ENCODE measurements around the gene YPEL2. TPM values are rescaled to one million over a fixed set of nuclear protein-coding genes. Genes with fewer than 3 reads are reported as not detected.

YPEL2 gene
- total RNA-seq, 5 donors from 2014 or later (not counting 1 experiment from before 2014, with no cell fraction given) = 29.7 to 58.5 (median 52.0) TPM

DNA sequence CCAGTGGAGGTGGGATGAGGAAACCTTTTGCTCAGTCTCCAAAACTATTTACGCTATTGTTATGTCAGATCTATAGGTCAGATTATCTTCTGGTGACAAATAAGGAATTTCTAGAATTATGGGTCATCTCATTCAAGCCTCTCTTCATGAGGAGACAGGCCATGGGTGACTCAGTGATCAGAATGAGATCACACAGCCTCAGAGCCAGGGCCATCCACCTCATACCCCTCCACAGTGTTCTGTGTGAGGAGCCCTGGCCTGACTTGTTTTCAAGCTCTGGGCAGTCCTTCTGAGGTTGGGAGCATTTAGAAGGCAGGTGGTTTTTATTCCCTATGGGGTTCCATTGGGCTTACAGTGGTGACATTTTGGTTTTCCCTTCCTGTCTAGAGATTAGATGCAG lies 26.5 kb downstream of the YPEL2 start:
- ATAC-seq (replicated peaks in 1 of 4) = no peak
- no CpG with 5 or more reads among the region's 1 CpG for WGBS (ENCODE audit: insufficient coverage)
- Mint-ChIP-seq H3K36me3 (peaks cover 55% of the 10 kb centered on the region), H3K27ac (peak overlapping the region; percentile 38 to 92), H3K27me3 (no peaks in the 10 kb centered on the region), H3K4me3 (peak overlapping the region in 1 of 3 donors; percentile 76), H3K9me3 (peaks cover 0 to 4% (median 0%) of the 10 kb centered on the region in 3 donors), H3K4me1 (peaks cover 81 to 88% (median 85%) of the 10 kb centered on the region in 3 donors)
- ChIA-PET POLR2A (no interaction called here), CTCF (no interaction called here)
- Histone ChIP-seq H3K27ac (ENCODE audit: low read length) (no peak overlapping the region), H3K27me3 (replicated peaks in 1 of 2; ENCODE audit: control insufficient read depth in 2 of 2, extremely low read depth in 1 of 2, insufficient read depth in 2 of 2, low read length in 1 of 2) (no peaks in the 10 kb centered on the region), H3K4me3 (ENCODE audit: control insufficient read depth in 1 of 2, extremely low read depth in 1 of 2, low read length in 1 of 2) (no peak overlapping the region), H3K4me1 (ENCODE audit: control insufficient read depth in 1 of 2, extremely low read depth in 1 of 2, insufficient read depth in 2 of 2, low read length in 2 of 2) (peaks cover 32 to 46% of the 10 kb centered on the region in 2 experiments), H3K9me3 (no peaks in the 10 kb centered on the region), H3K36me3 (ENCODE audit: control insufficient read depth in 2 of 2, extremely low read depth in 1 of 2, insufficient read depth in 1 of 2, low read length in 1 of 2) (peaks cover 0 to 24% of the 10 kb centered on the region in 2 donors)
- DNase-seq = no peak

DNA sequence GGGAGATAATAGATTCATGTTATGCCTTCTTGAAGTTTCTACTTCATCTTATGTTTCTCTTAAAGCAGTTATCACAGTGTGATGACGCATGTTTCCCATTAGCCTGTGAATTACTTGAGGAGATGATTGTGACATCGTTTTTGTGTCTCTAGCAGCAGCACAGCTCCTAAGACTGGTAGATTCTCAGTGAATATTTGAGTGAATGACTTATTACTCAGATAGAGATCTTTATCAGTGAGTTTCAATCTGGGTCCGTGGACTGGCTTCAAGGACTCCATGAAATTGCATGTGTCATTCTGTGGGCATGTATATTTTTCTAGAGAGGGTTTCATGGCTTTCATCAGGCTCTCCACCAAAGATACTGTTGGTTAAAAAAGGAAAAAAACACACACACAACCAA lies 29.9 kb downstream of the YPEL2 start:
- H3K27ac Mint-ChIP-seq = peak overlapping the region; percentile 98
- no peak for DNase-seq
- CTCF ChIA-PET = no interaction called here
- WGBS (ENCODE audit: insufficient coverage) = no CpG with 5 or more reads among the region's 3 CpGs
- H3K9me3 ChIP-seq = no peaks in the 10 kb centered on the region
- no peaks in the 10 kb centered on the region for H3K27me3 Mint-ChIP-seq
- peaks cover 0 to 3% of the 10 kb centered on the region in 2 donors for H3K36me3 ChIP-seq (ENCODE audit: control insufficient read depth in 2 of 2, extremely low read depth in 1 of 2, insufficient read depth in 1 of 2, low read length in 1 of 2)
- H3K4me3 Mint-ChIP-seq = peak overlapping the region; percentile 66 to 81 (median 76)
- no peak for ATAC-seq (replicated peaks in 1 of 4)
- H3K27ac ChIP-seq (ENCODE audit: low read length) = peak overlapping the region; percentile 33
- H3K4me1 ChIP-seq (ENCODE audit: control insufficient read depth in 1 of 2, extremely low read depth in 1 of 2, insufficient read depth in 2 of 2, low read length in 2 of 2) = peaks cover 53 to 69% of the 10 kb centered on the region in 2 experiments
- H3K36me3 Mint-ChIP-seq = peaks cover 29% of the 10 kb centered on the region
- POLR2A ChIA-PET = interaction anchor here in 1 of 2 donors (0.8 kb wide), 1 partner anchor 141 kb away, joined by 3 read pairs; no protein-coding TSS in a partner anchor
- H3K9me3 Mint-ChIP-seq = no peaks in the 10 kb centered on the region
- no peaks in the 10 kb centered on the region for H3K27me3 ChIP-seq (replicated peaks in 1 of 2; ENCODE audit: control insufficient read depth in 2 of 2, extremely low read depth in 1 of 2, insufficient read depth in 2 of 2, low read length in 1 of 2)
- peaks cover 88 to 90% (median 88%) of the 10 kb centered on the region in 3 donors for H3K4me1 Mint-ChIP-seq
- H3K4me3 ChIP-seq (ENCODE audit: control insufficient read depth in 1 of 2, extremely low read depth in 1 of 2, low read length in 1 of 2) = no peak overlapping the region

DNA sequence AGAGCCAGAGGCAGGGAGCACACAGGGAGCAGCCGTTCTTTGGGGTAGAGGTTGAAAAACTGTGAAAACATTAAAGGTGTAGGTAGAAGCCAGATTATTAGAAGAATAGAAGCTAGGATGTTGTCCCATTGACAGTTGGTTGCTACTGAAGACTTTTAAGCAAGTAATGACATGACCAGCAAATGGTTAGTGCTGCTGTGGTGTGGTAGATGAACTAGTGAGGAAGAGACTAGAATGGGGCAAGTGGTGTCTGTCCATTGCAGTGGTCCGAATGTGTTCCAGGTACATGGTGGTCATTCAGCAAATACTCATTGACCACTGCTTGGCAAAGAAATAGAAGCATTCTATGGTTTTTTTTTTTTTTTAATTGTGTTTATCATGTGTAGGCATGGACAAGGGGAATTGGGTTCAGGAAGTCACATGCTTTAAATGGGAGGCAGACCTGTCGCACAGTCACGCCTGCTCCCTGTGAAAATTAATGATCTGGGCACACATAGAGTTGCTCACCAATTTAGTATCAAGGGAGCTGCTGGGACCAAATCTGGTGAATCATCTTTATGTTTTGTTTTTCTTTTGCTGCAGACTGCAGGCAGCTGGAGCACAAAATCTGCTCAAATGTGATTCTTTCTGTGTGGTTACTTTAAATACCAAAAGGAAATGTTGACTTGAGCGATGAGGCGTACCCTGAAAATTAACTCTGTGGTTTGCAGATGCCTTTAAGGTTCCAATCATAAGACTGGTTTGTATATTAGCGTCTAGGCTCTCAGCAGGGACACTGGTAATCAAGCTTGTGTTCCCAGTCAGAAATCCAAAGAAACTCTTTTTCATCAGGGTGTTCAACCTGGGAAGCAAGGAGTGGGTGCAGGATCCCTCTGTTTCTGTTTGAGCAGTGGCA lies 30.7 kb downstream of the YPEL2 start:
- H3K36me3 ChIP-seq (ENCODE audit: control insufficient read depth in 2 of 2, extremely low read depth in 1 of 2, insufficient read depth in 1 of 2, low read length in 1 of 2) = no peaks in the 10 kb centered on the region
- ChIA-PET POLR2A (interaction anchor here in 1 of 2 donors (0.6 to 0.8 kb wide), 3 partner anchors 13 to 142 kb away, joined by 3 read pairs; no protein-coding TSS in a partner anchor), CTCF (interaction anchor here in 1 of 2 donors (0.7 to 0.9 kb wide), 2 partner anchors 30 to 51 kb away, joined by 3 to 4 read pairs; no protein-coding TSS in a partner anchor)
- no peaks in the 10 kb centered on the region for H3K9me3 Mint-ChIP-seq
- peaks cover 91% of the 10 kb centered on the region in 3 donors for H3K4me1 Mint-ChIP-seq
- peak overlapping the region; percentile 98 for H3K27ac Mint-ChIP-seq
- no peaks in the 10 kb centered on the region for H3K27me3 ChIP-seq (replicated peaks in 1 of 2; ENCODE audit: control insufficient read depth in 2 of 2, extremely low read depth in 1 of 2, insufficient read depth in 2 of 2, low read length in 1 of 2)
- DNase-seq (peak in 26 of 35 experiments; percentile 2 to 65 (median 24)), ATAC-seq (replicated peaks in 1 of 4) (peak; percentile 71 to 83 (median 80))
- peak overlapping the region; percentile 36 to 56 for H3K4me3 ChIP-seq (ENCODE audit: control insufficient read depth in 1 of 2, extremely low read depth in 1 of 2, low read length in 1 of 2)
- peaks cover 53 to 76% of the 10 kb centered on the region in 2 experiments for H3K4me1 ChIP-seq (ENCODE audit: control insufficient read depth in 1 of 2, extremely low read depth in 1 of 2, insufficient read depth in 2 of 2, low read length in 2 of 2)
- no peaks in the 10 kb centered on the region for H3K9me3 ChIP-seq
- peaks cover 21% of the 10 kb centered on the region for H3K36me3 Mint-ChIP-seq
- peak overlapping the region; percentile 66 to 81 (median 76) for H3K4me3 Mint-ChIP-seq
- no peaks in the 10 kb centered on the region for H3K27me3 Mint-ChIP-seq
- peak overlapping the region; percentile 33 for H3K27ac ChIP-seq (ENCODE audit: low read length)
- 30% methylated on average over 7 of the region's 7 CpGs for whole genome bisulfite sequencing (ENCODE audit: insufficient coverage)

DNA sequence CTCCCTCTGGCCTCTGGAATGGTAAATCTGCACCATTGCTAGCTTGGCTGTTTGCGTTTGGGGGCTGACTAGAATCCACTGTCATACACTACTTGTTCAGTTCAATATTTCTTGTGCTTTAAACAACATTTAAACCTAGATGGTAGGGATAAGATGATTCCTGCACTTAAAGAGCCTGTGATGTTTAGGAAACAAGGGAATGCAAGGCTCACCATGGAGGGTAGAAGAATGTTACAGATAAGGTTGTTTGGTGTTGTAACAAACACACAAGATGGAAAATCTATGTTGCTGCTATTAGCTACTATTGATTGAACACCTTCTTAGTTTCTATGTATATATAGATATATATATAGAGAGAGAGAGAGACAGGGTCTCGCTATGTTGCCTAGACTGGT lies 31.4 kb downstream of the YPEL2 start:
- H3K27me3 Mint-ChIP-seq = no peaks in the 10 kb centered on the region
- no peaks in the 10 kb centered on the region for H3K9me3 ChIP-seq
- H3K4me1 Mint-ChIP-seq = peaks cover 92 to 93% (median 92%) of the 10 kb centered on the region in 3 donors

DNA sequence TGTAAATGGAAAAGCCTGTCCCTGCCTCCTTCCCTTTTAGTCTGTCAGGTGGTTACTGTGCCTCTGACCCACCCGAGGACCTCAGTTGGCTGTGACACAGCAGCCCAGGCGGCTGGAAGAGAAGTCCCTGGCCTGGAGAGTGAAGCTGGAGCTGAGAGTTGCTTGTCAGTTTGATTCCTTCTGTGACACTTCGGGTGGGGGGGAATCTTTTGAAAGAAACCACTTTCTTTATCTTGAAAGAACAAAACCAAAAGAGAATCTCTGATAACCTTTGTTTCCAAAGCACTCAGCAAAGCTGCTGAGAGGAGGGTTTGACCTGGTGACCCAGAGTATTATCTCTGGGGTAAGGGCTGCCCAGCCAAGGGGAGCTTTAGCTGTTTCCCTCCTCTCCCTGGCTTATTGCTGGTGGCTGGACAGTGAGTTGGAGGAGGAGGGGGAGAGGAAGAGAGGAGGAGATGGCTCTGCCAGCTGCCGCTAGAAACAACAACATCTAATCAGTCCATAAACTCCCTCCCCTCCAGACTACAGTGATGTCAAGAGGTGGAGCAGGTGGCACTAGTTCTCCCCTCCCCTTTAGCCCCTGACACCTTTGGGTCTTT lies 34.0 kb downstream of the YPEL2 start:
- Mint-ChIP-seq H3K27ac (peak overlapping the region; percentile 95 to 97), H3K4me1 (peaks cover 77 to 87% (median 85%) of the 10 kb centered on the region in 3 donors), H3K4me3 (peak overlapping the region; percentile 47 to 68 (median 63)), H3K27me3 (no peaks in the 10 kb centered on the region), H3K9me3 (no peaks in the 10 kb centered on the region), H3K36me3 (peaks cover 11% of the 10 kb centered on the region)
- WGBS (ENCODE audit: insufficient coverage) = 0% methylated on average over 1 of the region's 4 CpGs
- CTCF ChIA-PET = interaction anchor here (0.5 to 1.3 kb wide), 4 partner anchors 33 to 825 kb away, joined by 3 to 6 read pairs (median 4); no protein-coding TSS in a partner anchor
- no peaks in the 10 kb centered on the region for H3K9me3 ChIP-seq
- peak; percentile 21 to 78 (median 34) for ATAC-seq (replicated peaks in 1 of 4)
- H3K27me3 ChIP-seq (replicated peaks in 1 of 2; ENCODE audit: control insufficient read depth in 2 of 2, extremely low read depth in 1 of 2, insufficient read depth in 2 of 2, low read length in 1 of 2) = no peaks in the 10 kb centered on the region
- H3K27ac ChIP-seq (ENCODE audit: low read length) = peak overlapping the region; percentile 80
- peak in 28 of 35 experiments; percentile 5 to 59 (median 28) for DNase-seq
- POLR2A ChIA-PET = interaction anchor here in 1 of 2 donors (0.6 kb wide), 1 partner anchor 712 kb away, joined by 6 read pairs; no protein-coding TSS in a partner anchor
- H3K4me3 ChIP-seq (ENCODE audit: control insufficient read depth in 1 of 2, extremely low read depth in 1 of 2, low read length in 1 of 2) = peak overlapping the region in 1 of 2 donors; percentile 0
- peaks cover 0 to 3% of the 10 kb centered on the region in 2 donors for H3K36me3 ChIP-seq (ENCODE audit: control insufficient read depth in 2 of 2, extremely low read depth in 1 of 2, insufficient read depth in 1 of 2, low read length in 1 of 2)
- H3K4me1 ChIP-seq (ENCODE audit: control insufficient read depth in 1 of 2, extremely low read depth in 1 of 2, insufficient read depth in 2 of 2, low read length in 2 of 2) = peaks cover 47 to 72% of the 10 kb centered on the region in 2 experiments

More for the DNA sequence above, 31.4 kb downstream of the YPEL2 start:
- ATAC-seq (replicated peaks in 1 of 4) (peak; percentile 7 to 39 (median 22)), DNase-seq (no peak)
- peak overlapping the region; percentile 98 for H3K27ac Mint-ChIP-seq
- H3K27me3 ChIP-seq (replicated peaks in 1 of 2; ENCODE audit: control insufficient read depth in 2 of 2, extremely low read depth in 1 of 2, insufficient read depth in 2 of 2, low read length in 1 of 2) = no peaks in the 10 kb centered on the region
- H3K4me3 ChIP-seq (ENCODE audit: control insufficient read depth in 1 of 2, extremely low read depth in 1 of 2, low read length in 1 of 2) = peak overlapping the region; percentile 36 to 56
- POLR2A ChIA-PET = interaction anchor here in 1 of 2 donors (0.6 kb wide), 2 partner anchors 12 to 51 kb away, joined by 3 read pairs; no protein-coding TSS in a partner anchor
- WGBS (ENCODE audit: insufficient coverage) = no CpG with 5 or more reads among the region's 2 CpGs
- no peaks in the 10 kb centered on the region for H3K36me3 ChIP-seq (ENCODE audit: control insufficient read depth in 2 of 2, extremely low read depth in 1 of 2, insufficient read depth in 1 of 2, low read length in 1 of 2)
- peaks cover 17% of the 10 kb centered on the region for H3K36me3 Mint-ChIP-seq
- CTCF ChIA-PET = interaction anchor here in 1 of 2 donors (0.7 to 0.9 kb wide), 2 partner anchors 30 to 52 kb away, joined by 3 to 4 read pairs; no protein-coding TSS in a partner anchor
- H3K4me3 Mint-ChIP-seq = peak overlapping the region; percentile 66 to 81 (median 76)
- H3K4me1 ChIP-seq (ENCODE audit: control insufficient read depth in 1 of 2, extremely low read depth in 1 of 2, insufficient read depth in 2 of 2, low read length in 2 of 2) = peaks cover 53 to 81% of the 10 kb centered on the region in 2 experiments
- H3K9me3 Mint-ChIP-seq = no peaks in the 10 kb centered on the region
- peak overlapping the region; percentile 33 for H3K27ac ChIP-seq (ENCODE audit: low read length)
